ENCODE data around the gene HELZ. TPM values are rescaled to one million over a fixed set of nuclear protein-coding genes. Genes with fewer than 3 reads are reported as not detected.
A peak's percentile ranks its signal among the peaks of the same experiment; 100 is the strongest.
"Not testable (repeated sequence)": the region's sequence is repeated elsewhere in the genome, so short reads cannot be mapped to it uniquely, and the experiment has no call there.

The HELZ gene
- total RNA-seq, 1 donor from 2014 or later: 147 TPM

DNA sequence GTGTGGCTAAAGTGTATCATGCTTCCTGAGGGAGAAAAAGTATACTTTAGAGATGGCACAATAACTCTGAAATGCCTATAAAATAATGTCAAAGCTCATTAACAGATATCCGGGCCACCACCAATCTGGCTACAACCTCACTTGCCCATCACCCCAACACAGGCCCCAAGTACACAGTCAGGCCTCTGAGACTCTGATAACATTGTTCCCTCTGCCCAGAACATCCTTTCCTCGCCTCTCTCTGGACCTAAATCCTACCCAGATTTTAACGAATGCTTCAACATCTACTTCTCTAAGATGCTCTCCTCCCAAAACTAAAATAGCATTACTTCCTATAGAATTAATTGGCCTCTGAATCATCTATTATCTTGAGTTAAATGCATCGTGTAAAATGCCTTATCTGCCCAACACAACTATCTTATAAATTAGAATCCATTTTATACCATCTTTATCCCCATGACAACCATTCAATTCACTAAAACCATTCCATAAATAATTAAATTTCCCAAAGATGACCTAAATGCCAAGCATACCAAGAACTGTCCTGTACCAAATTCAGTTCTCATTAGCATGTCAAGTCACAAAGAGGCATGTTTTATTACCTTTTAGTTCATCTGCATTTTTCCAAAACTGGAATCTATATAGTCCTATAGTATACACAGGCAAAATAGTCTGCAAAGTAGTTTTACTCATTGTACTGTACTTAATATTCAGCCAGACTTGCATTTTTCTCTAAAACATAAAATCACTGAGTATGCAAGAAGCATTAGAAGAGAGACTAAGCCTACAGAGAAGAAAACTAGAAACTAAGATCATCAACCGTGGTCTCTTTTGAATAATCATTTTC, 15.7 kb downstream of the HELZ start:
- no peak for DNase-seq

DNA sequence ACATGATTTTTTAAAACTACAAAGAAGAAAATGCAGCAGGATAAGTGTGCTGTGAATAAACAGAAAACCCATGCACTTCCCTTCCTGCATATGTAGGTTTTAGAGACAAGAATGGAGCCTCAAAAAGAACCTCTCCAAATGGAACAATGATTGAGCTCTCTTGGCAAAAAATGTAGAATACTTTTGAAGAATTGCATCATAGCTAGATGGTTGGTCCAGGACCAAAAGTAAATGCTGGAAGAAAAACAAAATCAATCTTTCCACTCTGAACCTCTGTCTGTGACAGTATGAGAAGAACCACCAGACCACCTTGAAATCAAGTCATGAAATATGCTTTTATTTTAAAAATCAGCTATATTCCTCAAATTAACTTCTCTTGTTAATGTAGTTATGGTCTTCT, 17.5 kb downstream of the HELZ start:
- DNase-seq: peak; percentile 26

DNA sequence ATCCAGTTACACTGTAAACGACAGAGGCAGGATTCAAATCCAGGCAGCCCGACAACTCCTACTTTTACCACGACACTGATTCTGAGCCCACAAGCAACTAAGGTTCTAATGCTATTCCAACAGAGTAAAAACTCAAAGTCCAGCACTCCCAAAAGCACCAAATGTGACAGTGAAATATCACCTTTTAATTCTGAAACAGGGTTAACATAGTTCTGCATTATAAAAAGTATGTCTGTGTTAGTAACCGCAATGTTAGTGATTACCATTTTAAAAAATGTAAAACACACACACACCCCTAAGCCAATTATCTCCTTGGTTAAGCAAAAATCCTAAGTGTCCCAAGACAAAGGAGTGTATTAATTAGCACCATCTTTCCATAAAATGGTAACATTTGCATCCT, 19.7 kb downstream of the HELZ start:
- no peak for DNase-seq

DNA sequence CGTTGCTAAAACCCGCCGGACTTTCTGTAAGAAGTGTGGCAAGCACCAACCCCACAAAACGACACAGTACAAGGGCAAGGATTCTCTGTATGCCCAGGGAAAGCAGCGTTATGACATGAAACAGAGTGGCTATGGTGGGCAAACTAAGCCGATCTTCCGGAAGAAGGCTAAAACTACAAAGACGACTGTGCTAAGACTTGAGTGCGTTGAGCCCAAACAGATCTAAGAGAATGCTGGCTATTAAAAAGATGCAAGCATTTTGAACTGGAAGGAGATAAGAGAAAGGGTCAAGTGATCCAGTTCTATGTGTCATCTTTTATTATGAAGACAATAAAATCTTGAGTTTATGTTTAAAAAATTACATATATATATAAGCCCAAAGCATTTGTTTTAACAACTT, 20.3 kb downstream of the HELZ start:
- DNase-seq: no peak

DNA sequence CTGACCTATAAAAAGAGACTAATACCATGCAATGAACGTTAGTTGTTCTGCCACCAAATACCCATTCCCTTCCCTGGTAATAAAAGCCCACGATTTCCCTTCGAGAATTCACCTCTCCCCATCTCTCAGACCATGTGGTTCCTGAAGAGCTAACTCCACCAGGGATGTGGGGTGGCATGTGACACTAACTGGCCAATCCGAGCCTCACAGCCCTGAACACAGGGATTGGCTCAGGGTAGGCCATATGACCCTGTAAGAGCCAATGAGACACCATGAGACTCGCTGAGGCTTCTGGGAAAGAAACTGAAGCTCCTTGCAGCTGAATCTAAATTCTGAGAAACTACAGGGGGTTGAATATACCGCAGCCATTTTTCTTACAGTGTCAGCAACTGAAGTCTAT, 21.1 kb downstream of the HELZ start:
- DNase-seq: no peak

DNA sequence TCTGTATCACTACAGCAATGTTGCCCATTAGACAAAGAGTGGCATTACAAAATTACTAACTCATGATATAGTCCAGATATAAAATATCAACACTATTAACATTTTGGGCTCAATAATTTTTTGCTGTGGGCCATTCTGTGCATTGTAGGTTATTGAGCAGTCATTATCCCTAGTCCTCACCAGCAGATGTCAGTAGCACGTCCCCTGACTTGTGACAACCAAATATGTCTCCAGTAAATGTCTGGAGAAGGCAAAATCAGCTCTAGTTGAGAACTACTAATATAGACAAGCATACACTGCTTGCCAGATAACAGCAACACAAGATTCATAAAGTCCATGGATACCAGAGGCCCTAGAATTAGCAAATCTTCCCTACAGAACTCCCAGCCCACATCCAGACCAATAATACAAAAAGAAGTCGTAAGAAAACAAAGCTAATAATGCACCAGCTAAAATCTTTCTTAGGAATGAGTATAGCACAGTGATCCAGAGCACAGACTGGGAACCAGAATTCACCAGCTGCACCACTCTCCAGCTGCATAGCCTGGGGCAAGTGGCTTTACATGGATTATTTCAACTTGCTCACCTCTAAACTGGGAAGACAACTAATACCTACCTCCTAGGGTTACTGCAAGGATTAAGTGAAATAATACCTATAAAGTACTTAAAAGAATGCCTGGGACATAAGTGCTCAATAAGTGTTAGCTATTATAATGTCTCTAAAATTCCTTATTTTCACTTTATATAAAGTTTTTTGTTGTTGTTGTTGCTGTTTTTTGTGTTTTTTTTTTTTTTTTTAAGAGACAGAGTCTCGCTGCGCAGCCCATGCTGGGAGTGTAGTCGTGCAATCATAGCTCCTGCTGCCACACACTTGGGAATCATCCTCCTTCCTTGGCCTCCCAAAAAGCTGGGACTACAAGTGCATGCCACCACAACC, 23.7 kb downstream of the HELZ start:
- peak; percentile 73 for DNase-seq

DNA sequence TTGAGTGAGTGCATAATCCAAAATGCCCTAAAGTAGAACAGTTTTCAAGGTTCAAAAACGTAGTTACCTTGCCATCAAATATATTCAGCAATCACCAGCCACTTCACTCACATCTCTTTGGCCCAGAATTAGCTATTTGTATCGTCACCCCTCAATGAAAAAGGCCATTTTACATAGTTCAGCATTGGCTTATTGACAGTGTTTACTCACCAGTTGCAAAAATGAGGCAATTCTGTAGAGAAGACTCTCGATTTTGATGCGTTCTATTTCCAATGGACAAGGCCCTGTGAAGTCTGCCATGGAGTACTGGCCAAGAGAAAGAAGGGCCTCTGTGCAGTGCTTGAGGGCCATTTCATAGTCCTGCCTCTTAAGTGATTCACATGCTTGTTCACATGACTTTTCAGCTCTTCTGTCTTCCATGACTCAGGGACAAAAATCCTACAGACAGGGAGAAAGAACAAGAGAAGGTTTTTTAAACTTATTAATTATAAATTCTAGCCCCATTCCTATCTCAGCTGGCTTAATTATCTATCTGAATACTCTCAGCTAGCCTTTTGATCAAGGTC, 26.5 kb downstream of the HELZ start:
- DNase-seq: no peak

DNA sequence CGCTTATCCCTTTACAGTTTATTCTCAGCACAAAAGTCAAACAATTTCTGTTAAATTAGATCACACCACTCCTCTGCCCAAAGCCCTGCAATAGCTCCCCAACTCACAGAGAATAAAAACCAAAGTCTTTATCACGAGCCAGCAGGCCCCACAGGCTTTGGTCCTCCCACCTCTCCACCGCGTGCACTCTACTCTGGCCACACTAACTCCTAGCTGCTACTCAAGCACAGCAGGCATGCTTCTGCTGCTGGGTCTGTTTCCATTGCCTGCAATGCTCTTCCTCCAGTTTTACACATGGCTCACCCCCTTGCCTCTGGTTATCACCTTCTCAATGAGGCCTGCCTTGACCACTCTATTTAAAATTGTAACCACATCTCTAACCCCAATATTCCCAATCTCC, 27.6 kb downstream of the HELZ start:
- no peak for DNase-seq

DNA sequence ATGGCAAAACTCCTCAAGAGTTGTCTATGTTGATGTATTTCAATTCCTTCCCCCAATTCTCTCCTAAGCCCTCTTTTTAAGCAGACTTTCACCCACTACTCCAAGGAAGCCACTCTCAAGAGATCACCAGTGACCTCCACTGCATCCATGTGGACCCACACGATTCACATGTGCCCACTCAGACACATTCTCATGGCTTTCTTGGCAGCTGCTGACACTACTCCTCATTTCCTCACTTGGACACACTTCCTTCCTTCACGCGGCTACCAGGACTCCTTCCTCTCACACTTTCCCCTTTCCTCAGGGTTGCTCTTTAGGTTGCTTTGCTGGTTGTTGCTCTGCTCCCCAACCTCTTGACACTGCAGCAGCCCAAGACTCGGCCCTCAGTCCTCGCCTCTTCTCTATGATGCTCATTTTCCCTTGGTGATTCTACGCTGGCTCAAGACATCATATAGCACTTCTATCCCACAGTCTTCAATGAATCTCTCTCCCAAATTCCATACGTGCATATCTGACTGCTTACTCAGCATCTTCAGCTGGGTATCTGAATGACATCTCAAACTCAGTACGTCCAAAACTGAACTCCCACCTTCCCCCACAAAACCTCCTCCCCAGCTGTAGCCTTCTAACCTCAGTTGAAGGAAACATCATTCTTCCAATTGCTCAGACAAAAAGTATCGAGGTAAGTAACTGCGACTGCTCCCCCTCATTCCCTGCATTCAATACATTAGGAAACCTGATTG, 28.2 kb downstream of the HELZ start:
- no peak for DNase-seq

DNA sequence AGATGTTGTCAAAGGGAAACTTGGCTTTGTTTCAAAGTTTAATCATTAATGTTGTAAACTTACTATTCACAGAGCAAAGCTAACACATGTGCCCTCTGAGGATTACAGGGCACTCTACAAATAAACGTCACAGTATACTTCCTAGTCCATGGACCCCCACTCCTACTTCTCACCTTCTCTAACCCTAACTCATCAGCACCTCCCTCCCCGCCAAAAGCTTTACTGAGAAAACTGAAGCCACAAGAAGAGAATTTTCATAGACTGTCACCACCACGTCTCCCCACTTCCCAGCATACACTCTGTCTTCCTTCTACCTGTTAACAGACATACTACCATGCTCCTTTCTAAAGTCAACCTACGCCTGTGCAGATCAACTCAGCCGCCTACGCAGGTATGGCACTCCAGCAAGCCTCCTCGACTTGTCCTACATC, 29.0 kb downstream of the HELZ start:
- DNase-seq: no peak

DNA sequence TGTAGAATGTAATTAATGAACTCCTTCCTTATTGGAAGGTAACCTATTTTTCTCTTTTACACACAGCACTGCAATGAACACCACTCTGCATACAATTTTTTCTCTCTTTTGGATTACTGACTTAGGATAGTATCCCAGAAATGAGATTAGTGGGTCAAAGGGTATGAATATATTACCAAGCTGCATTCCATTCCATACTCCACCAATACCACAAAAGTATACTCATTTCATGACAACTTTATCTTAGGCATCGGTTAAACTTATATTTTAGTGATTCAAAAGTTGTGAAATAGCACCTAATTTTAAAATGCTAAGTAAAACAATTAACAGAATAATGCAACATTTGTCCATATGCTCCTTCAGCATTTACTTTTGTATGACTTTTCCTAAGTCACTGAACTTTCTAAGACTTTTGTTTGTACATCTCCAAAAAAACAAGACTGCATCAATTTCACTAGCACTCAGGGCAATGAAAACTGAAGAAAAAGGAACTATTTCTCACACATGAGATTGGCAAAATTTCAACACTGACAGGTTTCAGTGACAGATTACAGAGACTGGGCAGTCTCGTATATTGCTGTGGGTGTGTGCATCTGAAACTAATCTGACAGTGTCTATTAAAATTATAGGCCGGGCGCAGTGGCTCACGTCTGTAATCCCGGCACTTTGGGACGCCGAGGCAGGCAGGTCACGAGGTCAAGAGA, 32.1 kb downstream of the HELZ start:
- DNase-seq: no peak

DNA sequence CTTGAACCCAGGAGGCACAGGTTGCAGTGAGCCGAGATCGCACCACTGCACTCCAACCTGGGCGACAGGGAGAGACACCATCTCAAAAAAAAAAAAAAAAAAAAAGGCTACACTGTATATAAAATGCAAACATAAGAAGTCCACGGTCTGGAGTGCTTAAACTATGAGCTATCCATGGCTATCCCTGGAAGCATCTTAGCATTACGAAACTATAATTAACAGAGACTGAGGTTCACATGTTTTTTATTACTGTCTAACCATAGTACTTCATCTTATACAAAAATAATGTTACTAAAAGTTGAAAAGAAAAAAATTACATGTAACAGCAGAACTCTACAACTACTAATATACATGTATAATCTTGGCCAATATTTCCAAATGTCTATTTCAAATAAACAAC, 32.8 kb downstream of the HELZ start:
- DNase-seq: no peak

DNA sequence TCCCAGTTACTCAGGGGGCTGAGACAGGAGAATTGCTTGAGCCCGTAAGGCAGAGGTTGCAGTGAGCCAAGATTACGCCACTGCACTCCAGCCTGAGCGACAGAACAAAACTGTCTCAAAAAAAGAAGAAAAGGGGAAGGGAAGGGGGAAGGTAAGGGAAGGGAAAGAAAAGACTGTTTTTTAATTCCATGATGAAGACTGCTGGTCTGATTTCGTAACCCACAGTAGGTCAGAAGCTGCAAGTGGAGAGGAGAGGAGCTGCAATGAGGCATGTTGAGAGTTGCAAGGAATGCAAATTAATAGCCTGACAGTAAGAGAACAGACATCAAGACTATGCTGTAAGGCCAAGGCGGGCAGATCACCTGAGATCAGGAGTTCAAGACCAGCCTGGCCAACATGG, 33.3 kb downstream of the HELZ start:
- no peak for DNase-seq

DNA sequence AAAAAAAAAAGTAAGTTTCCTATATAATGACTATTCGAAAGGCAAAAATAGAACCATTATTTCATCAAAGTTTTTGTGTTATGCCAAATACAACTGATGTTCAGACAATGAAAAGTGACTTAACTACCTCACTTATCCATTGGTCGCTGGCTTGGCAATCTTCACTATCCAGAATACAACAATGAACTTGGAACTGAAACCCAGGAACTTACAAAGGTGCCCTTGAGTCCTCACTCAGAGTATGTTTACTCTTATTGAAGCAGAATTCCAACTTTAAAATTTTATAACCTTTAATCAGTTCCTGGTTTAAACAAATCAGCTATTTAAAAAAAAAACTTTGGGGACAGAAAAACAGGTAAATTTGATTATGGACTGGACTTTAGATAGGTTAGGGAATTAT, 34.1 kb downstream of the HELZ start:
- DNase-seq: no peak

DNA sequence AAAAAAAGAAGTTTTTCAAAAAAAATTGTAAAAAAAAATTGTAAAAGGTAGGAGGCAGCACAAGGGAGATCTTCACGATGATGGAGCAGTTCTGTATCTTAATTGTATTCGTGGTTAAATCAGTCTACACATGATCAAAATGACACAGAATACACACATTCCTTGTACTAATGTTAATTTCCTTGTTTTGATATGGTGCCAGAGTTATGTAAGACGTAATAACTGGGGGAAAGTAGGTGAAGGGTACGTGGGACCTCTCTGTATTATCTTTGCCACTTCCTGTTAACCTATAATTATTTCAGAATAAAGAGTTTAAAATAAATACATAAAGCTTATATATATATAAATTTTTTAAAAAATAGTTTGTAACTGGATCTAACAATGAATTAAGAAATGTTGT, 36.8 kb downstream of the HELZ start:
- no peak for DNase-seq

DNA sequence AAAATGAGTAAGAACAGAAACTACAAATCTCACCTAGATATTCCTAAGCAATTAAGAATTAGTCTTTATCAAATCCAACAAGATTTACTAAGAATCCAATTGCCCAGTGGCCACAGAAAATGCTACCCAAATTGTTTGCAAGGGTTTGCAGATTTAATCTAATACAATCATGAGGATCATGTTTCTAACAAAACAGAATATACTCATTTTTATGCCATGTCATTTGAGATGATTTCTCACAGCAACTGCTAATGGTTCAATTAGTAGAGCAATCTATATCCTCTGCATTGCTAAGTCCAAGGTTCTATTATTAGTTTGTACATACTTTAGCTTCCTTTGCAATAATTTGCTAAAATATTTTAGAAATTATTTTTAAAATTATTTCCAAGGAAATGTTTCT, 41.2 kb downstream of the HELZ start:
- DNase-seq: no peak

DNA sequence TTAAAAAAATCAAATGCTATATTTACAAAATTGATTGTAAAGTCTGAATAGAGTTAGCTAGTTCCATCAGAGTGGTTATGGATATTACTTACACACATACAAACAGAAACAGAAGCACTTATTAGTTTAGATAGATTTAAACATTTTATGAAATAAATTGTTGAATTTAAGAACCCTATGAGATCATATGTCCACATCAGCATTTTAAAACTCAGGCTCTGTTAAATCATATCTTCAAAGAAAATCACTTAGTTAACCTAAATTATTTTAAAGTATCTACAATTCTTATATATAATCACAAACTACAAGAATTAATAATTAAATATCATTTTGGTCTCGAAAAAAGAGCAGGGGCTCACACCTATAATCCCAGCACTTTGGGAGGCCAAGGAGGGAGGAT, 42.5 kb downstream of the HELZ start:
- DNase-seq: no peak

DNA sequence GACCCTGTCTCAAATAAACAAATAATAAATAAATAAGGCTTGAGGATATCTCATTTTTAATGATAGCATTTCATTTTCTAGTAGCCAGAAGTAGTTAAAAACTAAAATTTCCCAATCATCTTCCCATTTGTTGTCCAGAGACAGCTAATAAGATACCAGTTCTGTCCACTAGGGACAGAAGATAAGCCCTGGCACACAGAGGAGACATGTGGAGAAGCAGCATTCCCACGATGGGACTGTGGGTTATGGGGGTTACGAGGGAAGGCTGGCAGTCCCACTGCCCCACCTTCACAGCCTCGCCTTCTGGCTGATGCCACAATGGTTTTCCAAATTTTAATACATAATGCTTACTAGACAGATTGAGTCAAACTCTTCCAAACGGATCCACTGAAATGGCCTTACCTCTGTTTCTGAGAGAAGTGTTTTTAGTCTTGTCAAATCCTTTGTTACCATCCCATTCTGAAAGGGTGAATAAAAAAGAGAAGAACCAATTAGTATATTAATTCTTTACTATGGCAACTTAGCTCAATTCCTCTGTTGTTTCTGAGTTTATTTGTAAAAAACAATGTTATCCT, 44.2 kb downstream of the HELZ start:
- no peak for DNase-seq

DNA sequence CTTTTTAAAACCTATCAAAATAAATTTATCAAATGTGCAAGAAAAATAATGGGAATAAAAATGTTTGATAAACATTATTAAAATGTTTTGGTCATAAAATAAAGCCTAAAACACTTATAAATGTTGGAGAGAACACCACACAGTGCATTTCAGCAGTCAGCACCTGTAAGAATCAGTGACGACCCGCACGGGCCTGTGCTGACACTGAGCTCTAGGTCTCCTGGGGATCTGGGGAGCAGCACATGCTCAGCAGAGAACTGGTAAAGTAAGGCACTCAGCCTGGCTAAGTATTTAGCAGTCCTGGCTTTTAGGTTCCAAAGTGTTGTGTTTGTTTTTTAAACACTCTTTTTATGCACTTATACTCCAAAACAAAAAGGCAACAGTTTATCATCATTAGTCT, 46.9 kb downstream of the HELZ start:
- DNase-seq: no peak

DNA sequence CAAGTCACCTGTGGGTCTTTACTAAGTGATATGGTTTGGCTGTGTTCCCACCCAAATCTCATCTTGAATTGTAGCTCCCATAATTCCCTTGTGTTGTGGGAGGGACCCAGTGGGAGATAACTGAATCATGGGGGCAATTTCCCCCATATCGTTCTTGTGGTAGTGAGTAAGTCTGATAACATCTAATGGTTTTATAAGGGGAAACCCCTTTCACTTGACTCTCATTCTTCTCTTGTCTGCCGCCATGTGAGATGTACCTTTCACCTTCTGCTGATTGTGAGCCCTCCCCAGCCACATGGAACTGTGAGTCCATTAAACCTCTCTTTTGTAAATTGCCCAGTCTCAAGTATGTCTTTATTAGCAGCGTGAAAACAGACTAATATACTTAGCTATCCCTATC, 48.0 kb downstream of the HELZ start:
- DNase-seq: not testable (repeated sequence)

DNA sequence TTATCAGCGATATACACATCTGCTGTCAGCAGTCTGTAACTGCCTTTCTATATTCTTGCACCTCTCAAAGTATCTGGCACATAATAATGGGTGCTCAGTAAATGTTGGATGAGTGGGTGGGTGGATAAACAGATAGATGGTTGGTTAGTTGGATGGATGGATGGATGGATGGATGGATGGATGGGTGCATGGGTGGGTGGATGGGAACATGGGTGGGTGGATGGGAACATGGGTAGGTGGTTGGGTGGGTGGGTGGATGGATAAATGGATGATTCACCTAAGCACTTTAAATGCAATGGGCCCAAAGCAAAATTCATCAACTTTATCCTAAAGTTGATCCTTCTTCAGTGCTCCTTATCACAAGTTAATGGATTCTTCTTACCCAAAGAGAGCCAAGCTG, 48.6 kb downstream of the HELZ start:
- DNase-seq: no peak
